CD4-positive, alpha-beta T cell (primary cell): ENCODE measurements around the gene PARD6G. TPM values are rescaled to one million over a fixed set of nuclear protein-coding genes. Genes with fewer than 3 reads are reported as not detected.
"Not testable (repeated sequence)": the region's sequence is repeated elsewhere in the genome, so short reads cannot be mapped to it uniquely, and the experiment has no call there.

Experiments
- ATAC-seq: fragments of 200-7000 bp; cut with Tn5 transposase; one replicate; pipeline ENCODE4 v1.10.0; 2022; ENCODE audit warnings: mild to moderate bottlenecking; ENCODE audit not compliant: poor library complexity
- CTCF ChIA-PET: fragments of 350-600 bp; sonication (Branson Sonifier 250); formaldehyde crosslinking; loops from one replicate; lab custom pipeline; 2021; ENCODE audit warnings: antibody characterized with exemption, inconsistent platforms; lab: Charles Lee
- POLR2A ChIA-PET: fragments of 350-600 bp; sonication (Branson Sonifier 250); formaldehyde crosslinking; loops from one replicate; lab custom pipeline; 2021; ENCODE audit warnings: antibody characterized with exemption, inconsistent platforms; lab: Charles Lee
- DNase-seq, 14 experiments: peaks; one replicate each; pipeline ENCODE4 v3.0.0-alpha.2; 2013 to 2020; ENCODE audit warnings: mixed read lengths in 2 of 14
- H3K27ac ChIP-seq, 2 donors: one replicate each; pipeline versions ENCODE4 v1.5.1 to v1.7.0; 2013; ENCODE audit warnings: low read length in 2 of 2, low read depth in 1 of 2, mild to moderate bottlenecking in 1 of 2
- H3K27me3 ChIP-seq, 2 experiments: 1 replicate in 1 of 2; 2 replicates in 1 of 2; pipeline versions ENCODE4 v1.6.1 to v1.7.0; 2013; ENCODE audit warnings: low read length in 2 of 2, control low read depth in 1 of 2, mild to moderate bottlenecking in 1 of 2, moderate library complexity in 1 of 2; ENCODE audit not compliant: insufficient read depth in 2 of 2, control insufficient read depth in 1 of 2
- H3K36me3 ChIP-seq: one replicate; pipeline ENCODE4 v1.6.1; 2013; ENCODE audit warnings: low read length, control low read depth; ENCODE audit not compliant: insufficient read depth
- H3K4me1 ChIP-seq: one replicate; pipeline ENCODE4 v1.6.1; 2013; ENCODE audit warnings: low read length, control low read depth; ENCODE audit not compliant: insufficient read depth
- H3K4me3 ChIP-seq: one replicate; pipeline ENCODE4 v1.5.1; 2013; ENCODE audit warnings: mild to moderate bottlenecking, low read length, moderate library complexity
- H3K9me3 ChIP-seq, 2 experiments: 1 replicate in 1 of 2; 2 replicates in 1 of 2; pipeline versions ENCODE4 v1.6.1 to v1.7.0; 2013; ENCODE audit warnings: low read length in 2 of 2, mild to moderate bottlenecking in 2 of 2, control low read depth in 1 of 2, moderate library complexity in 1 of 2; ENCODE audit not compliant: control insufficient read depth in 1 of 2, insufficient read depth in 1 of 2
- H3K27ac Mint-ChIP-seq: one replicate; pipeline ENCODE4 v1.8.0; 2020; ENCODE audit warnings: mixed read lengths
- H3K27me3 Mint-ChIP-seq: one replicate; pipeline ENCODE4 v1.8.0; 2021; ENCODE audit warnings: mixed read lengths
- H3K36me3 Mint-ChIP-seq: one replicate; pipeline ENCODE4 v1.8.0; 2021; ENCODE audit warnings: low read depth, mixed read lengths
- H3K4me1 Mint-ChIP-seq: one replicate; pipeline ENCODE4 v1.8.0; 2021; ENCODE audit warnings: low read depth, mixed read lengths
- H3K4me3 Mint-ChIP-seq: one replicate; pipeline ENCODE4 v1.8.0; 2020; ENCODE audit warnings: mild to moderate bottlenecking, mixed read lengths
- H3K9me3 Mint-ChIP-seq: one replicate; pipeline ENCODE4 v1.8.0; 2020; ENCODE audit warnings: mixed read lengths
- CTCF ChIP-seq: fragments of 200-600 bp; IDR thresholded peaks from one replicate; pipeline ENCODE4 v1.8.0; 2022; ENCODE audit warnings: antibody characterized with exemption, mild to moderate bottlenecking
- intact Hi-C, 2 experiments: fragments of 100-400 bp; cut with DNase I in 1 of 2; cut with micrococcal nuclease in 1 of 2; formaldehyde crosslinking; loops; one replicate each; pipeline versions ENCODE4 v1.15.1 to v1.9.0; 2023 to 2025; cut with DNase I, micrococcal nuclease
- polyA plus RNA-seq, 2 donors: library from polyadenylated mRNA; unstranded; fragments of 120-200 nt; gene quantifications; one replicate each; pipeline ENCODE4 v1.2.1, GENCODE V29; 2013
- total RNA-seq, 174 experiments: library from RNA in 2 of 174; stranded (reverse) in 2 of 174; gene quantifications; one replicate each; pipeline ENCODE4 v1.2.3 and lab custom pipeline; 2021 to 2026

The PARD6G gene
- total RNA-seq (1 to 10 TPM in 1 of 2 experiments, under 1 TPM in 1; 0.38 to 1.1 TPM), total RNA-seq (lab: John Stamatoyannopoulos, UW) (0 to 2.2 (median 0.19) reads per million in 172 experiments)
- polyA plus RNA-seq (2013, experiment 1 of 2), result 0.42 TPM
- polyA plus RNA-seq (2013, experiment 2 of 2), result 0.63 TPM

GRCh38 chr18:80247393-80247841 is at the start of gene PARD6G:
TSS of gene PARD6G (minus strand) at chr18:80247514. CDS start at chr18:80247348, 166 bp downstream.
- intact Hi-C loops, result no loop called here
- peaks cover 62% of the 10 kb centered on the region for H3K27me3 Mint-ChIP-seq

GRCh38 chr18:80262241-80263033 is 15.1 kb upstream of the PARD6G start:
- H3K27ac Mint-ChIP-seq, H3K9me3 ChIP-seq, H3K4me1 ChIP-seq, H3K36me3 ChIP-seq, H3K36me3 Mint-ChIP-seq, intact Hi-C loops, ATAC-seq, CTCF ChIA-PET, H3K27me3 Mint-ChIP-seq, H3K27ac ChIP-seq, H3K9me3 Mint-ChIP-seq, H3K27me3 ChIP-seq, H3K4me1 Mint-ChIP-seq, POLR2A ChIA-PET, H3K4me3 ChIP-seq, H3K4me3 Mint-ChIP-seq: not testable (repeated sequence)
- peak in 4 of 14 experiments; percentile 18 to 60 (median 24) for DNase-seq

More at GRCh38 chr18:80247393-80247841, at the start of gene PARD6G:
- ATAC-seq (peak; percentile 60), DNase-seq (peak; percentile 20 to 73 (median 45))
- H3K4me3 Mint-ChIP-seq, result peak within 1 kb of the TSS; percentile 48
- Histone ChIP-seq H3K36me3 (no peaks in the 10 kb centered on the region), H3K27me3 (peaks cover 24 to 40% of the 10 kb centered on the region in 2 experiments), H3K27ac (no peak within 1 kb of the TSS), H3K4me1 (peaks cover 13% of the 10 kb centered on the region), H3K9me3 (peaks cover 0 to 5% of the 10 kb centered on the region in 2 experiments), H3K4me3 (peak within 1 kb of the TSS; percentile 34)
- CTCF ChIA-PET, result no interaction called here
- no peaks in the 10 kb centered on the region for H3K9me3 Mint-ChIP-seq
- H3K27ac Mint-ChIP-seq, result no peak within 1 kb of the TSS
- H3K36me3 Mint-ChIP-seq, result no peaks in the 10 kb centered on the region
- no peak for TF ChIP-seq CTCF
- no peaks in the 10 kb centered on the region for H3K4me1 Mint-ChIP-seq
- POLR2A ChIA-PET, result no interaction called here

GRCh38 chr18:80259610-80260009 is 12.3 kb upstream of the PARD6G start:
- ChIA-PET POLR2A (no interaction called here), CTCF (no interaction called here)
- no peaks in the 10 kb centered on the region for H3K9me3 Mint-ChIP-seq
- no peak for DNase-seq
- H3K9me3 ChIP-seq, result no peaks in the 10 kb centered on the region
- no peak for TF ChIP-seq CTCF
- no peaks in the 10 kb centered on the region for H3K36me3 ChIP-seq
- intact Hi-C loops, result no loop called here
- H3K4me1 ChIP-seq, result no peaks in the 10 kb centered on the region
- peaks cover 18% of the 10 kb centered on the region for H3K27me3 Mint-ChIP-seq
- no peak overlapping the region for H3K27ac ChIP-seq
- H3K4me3 ChIP-seq, result no peak overlapping the region
- no peaks in the 10 kb centered on the region for H3K4me1 Mint-ChIP-seq
- no peaks in the 10 kb centered on the region for H3K36me3 Mint-ChIP-seq
- no peak overlapping the region for H3K27ac Mint-ChIP-seq
- H3K4me3 Mint-ChIP-seq, result no peak overlapping the region
- ATAC-seq, result no peak
- peaks cover 0 to 4% of the 10 kb centered on the region in 2 experiments for H3K27me3 ChIP-seq
